GM19193 (cell line): ENCODE results near the gene FRK.

Experiments
- POLR2A ChIP-seq: IDR thresholded peaks from 4 replicates; pipeline ENCODE4 v1.6.1; 2011; ENCODE audit not compliant: insufficient read depth, insufficient read length; ENCODE audit errors: extremely low read depth

The FRK gene

DNA sequence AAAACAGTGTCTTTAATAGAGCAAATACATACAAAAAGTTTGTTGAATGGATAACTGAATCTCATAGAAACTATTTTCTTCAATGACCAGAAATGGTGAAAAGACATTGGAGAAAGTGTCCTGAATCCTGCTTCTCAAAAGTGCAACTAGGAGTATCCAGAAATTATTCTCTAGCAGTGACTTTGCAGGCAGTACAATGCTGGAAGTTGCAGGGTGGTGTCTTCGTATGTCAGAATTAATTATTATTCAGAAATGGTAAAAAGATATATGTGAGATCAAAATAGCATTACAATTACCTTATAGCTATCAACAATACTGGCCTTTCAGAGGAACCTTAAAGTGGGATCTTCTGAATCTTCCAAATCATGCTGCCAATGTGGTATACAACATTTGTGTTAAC, 10.0 kb downstream of the FRK start:
- no peak for TF ChIP-seq POLR2A

DNA sequence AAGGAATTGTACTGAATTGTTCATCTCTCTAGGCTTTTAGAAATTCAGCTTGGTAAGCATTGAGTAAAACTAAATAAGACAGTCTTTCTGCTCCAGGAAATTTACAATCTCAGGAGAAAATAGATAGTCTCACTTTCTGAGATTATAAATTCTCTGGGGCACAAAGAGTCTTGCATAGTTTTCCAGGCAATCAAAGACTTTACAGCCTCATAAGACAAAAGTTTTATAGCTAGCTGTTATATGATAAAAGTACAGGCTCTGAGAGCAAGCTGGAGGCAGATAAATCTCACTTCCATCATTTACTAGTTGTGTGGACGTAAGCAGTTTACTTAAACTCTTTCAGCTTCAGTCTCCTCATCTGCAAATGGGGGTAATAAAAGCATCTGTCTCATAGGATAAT, 11.4 kb downstream of the FRK start:
- TF ChIP-seq POLR2A = no peak

DNA sequence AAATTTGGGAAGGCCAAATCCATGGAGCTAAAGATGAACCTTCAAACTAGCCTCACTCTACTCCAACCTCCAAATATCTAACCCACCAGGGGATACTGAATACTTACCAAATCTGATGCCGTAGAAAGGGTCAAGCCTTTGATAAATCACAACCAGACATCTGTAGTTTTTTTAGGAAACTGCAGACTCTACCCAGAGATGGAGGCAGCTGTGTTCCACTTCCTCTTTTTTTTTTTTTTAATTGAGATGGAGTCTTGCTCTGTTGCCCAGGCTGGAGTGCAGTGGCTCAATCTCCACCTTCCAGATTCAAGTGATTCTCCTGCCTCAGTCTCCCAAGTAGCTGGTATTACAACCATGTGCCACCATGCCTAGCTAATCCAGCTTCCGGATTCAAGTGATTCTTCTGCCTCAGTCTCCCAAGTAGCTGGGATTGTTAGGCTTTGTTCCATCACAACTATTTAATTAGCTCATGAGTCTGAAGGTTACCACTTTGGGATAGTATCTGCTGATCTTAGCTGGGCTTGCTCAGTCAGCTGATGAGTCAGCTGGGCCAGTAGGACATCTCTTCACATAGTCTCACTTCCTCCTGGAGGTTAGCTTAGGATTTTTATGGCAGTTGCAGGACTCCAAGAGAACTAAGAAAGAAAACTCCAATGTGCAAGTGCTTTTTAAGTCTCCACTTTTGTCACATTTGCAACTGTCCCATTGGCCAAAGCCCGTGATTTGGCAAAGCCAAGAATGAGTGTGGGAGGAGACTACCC, 13.3 kb downstream of the FRK start:
- no peak for TF ChIP-seq POLR2A

DNA sequence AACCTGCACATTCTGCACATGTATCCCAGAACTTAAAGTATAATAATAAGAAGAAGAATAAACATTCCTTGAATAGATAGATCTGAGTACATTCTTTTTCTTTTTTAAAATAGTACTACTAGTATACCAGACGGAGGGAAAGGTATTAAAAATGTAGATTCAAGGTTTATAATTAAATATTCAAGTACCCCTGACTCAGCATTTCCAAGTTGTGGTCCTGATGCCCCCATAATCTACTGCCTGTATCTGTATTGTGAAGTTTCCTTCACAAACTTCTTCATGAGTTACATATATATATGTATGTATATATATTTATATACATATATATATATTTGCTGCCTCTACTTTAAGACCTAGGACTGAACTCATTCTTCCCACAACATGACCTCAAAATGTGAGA, 14.0 kb downstream of the FRK start:
- TF ChIP-seq POLR2A = no peak

DNA sequence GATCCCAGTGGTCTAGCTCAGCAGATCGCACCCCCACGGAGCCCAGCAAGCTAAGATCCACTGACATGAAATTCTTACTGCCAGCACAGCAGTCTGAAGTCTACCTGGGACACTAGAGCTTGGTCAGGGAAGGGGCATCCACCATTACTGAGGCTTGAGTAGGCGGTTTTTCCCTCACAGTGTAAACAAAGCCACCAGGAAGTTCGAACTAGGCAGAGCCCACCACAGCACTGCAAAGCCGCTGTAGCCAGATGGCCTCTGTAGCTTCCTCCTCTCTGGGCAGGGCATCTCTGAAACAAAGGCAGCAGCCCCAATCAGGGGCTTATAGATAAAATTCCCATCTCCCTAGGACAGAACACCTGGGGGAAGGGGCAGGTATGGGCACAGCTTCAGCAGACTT, 18.8 kb downstream of the FRK start:
- no peak for TF ChIP-seq POLR2A

DNA sequence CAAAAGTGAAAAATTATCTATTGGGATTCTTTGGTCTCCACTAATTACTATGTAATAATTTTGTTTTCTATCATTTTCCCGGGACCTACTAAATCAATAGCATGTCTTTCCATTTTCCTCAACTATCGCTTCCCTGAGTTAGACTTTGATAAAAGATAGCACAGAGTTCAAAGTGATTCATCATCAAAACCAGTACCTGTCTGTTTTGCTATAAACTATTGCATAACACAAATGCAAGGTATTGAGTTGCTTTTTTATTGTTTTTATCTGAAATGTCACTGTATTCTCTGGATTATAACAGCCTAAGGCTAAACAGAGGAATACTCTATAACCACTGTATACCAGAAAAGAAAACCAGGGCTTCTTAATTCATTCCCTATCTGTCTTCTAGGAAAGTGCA, 19.7 kb downstream of the FRK start:
- TF ChIP-seq POLR2A = no peak

DNA sequence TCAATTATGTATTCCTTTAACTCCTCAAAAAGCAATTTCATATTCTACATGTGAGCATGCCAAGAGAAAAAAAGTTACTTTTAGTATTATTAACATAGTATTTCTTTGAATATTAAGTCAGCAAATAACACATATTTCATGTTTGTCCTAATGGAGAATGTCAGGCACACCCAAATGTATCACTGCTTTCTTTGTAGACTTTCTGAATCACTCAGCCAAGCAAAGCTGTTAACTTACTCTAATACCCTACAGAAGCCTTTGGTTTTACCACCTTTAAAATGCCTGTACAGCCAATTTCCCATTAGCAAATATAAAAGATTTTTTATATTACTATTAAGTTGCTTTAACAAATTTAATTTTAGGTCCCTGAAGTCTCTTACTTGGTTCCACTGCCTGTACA, 23.8 kb downstream of the FRK start:
- no peak for TF ChIP-seq POLR2A

DNA sequence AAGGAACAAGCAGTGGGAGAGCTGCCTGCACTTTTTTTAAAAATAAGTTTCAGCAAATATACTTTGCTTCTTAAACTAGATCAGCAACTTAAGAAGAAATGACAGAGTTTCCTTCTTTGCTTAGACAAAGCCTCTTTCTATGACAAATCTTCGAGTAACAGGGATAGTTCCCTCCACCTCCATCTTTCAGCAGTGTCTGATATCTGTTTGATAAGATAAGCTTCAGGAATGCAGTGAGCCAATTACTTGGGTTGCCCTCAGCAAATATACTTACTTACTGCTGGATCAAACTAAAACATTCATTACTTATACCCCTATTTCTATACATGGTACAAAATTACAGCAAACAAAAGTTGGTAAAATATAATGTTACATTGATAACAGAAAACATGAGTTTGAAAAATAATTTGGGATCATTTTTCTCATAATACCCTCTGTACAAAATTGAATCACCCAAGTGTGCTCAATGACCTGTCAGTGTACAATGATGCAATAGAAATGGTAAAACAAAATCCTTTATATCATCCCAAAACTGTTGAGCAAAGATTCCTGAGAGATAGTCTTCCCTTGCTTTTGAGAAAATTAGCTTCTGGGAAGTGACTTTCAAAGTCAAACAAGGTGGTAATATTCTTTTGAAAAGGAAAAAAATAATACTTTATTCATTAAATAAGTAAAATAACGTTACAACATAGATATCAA, 24.5 kb downstream of the FRK start:
- TF ChIP-seq POLR2A = no peak

DNA sequence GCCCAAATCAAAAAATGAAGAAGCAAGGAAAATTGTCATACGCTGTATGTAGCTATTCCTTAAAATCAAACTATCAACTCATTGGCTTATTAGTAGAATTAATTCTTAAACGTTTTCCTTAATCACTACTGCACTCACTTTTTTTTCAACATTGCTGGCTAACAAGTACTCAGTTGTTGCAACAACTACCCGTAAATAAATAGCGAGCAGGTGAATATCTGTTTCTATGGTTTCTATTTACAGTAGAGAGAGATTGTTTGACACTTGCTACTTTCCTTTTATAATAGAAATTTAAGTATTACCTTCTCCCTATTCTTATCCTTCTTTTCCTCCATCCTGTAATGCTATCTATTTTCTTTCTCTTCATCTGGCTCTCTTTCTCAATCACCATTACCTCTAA, 25.1 kb downstream of the FRK start:
- no peak for TF ChIP-seq POLR2A

DNA sequence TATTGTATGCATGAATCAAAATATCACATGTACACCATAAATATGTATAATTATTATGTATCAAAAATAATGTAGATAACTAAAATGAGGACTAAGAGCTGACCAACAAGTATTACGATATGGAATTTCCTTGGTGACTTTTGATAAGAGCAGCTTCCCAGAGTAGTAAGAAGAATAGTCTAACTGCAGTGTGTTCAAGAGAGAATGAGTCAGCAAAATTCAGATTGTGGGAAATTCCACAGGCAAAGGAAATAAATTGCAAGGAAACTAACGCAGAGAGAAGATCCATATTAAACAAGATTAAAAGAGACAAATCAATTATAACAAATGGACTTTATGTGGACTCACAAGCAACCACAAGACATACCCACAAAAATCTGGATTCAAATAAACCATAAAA, 26.4 kb downstream of the FRK start:
- no peak for TF ChIP-seq POLR2A

DNA sequence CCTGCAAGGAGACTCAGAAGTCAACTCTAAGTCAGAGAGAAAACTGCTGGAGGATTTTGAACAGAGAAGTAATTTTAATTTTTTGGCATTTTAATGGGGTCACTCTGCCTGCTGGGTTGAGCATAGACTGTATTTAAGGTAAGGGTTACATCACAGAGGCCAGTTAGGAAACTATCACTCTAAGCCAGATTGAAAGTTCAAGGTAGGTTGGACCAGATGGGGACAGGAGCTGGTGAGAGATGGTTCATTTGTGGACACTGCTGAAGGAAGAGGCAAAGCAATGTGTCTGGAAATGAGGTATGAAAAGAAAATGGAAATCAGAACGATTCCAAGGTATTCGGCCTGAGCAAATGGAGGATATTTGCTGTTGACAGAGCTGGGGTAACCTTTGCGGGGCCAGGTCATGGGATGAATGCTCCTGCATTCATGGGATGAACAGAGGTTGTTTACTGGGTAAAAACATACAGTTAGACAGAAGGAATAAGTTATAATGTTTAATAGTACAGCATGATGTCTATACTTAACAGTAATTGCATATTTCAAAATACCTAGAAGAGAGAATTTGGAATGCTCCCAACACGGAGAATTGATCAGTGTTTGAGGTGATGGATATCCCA, 26.9 kb downstream of the FRK start:
- TF ChIP-seq POLR2A = no peak

DNA sequence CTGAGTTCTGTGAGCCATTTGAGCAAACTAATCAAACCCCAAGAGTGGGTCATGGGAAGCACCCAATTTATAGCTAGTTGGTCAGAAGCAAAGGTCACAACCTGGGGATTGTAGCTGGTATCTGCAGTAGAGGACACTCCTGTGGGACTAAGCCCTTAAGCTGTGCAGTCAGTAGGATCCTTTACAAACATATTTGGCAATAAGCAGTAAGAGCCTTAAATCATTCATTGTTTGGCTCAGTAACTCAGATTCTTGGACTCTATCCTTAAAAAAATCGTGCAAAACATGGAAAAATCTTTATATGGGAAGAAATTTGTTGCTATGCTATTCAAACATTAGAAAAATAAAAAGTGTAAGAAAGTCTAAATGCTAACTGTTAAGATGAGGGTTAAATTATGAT, 29.9 kb downstream of the FRK start:
- no peak for TF ChIP-seq POLR2A

DNA sequence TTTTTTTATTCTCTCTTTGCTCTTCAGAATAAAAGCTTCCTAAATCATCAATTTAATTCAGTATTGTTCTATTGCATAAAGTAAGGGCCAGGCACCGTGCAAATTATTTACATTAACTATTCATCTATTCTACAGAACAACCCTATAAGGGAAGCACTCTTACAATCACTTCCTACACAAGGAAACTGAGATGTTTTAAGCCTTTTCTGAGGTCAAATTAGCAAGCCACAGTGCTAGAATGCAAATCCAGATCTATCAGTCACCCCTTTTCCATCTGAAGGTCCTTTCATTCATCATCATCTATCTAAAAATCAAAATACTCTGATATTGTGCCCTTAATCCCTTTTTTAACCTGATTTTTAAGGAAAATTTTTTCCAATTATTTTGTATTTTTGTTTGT, 31.2 kb downstream of the FRK start:
- TF ChIP-seq POLR2A = no peak

DNA sequence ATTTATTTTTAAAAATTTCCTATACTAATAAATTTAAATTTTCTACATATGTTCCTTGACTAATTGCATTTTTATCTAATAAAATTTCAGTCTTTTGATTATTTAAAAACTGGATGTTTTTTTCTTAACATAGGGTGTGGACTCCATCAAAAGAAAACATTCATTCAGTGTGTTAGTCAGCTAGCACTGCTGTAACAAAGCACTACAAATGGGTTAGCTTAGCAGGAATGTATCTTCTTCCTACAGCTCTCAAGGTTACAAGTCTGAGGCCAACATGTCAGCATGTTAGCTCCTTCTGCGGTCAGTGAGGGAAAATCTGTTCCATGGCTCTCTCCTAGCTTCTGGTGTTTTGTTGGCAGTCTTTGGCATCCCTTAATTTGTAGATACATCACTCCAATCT, 32.5 kb downstream of the FRK start:
- TF ChIP-seq POLR2A = no peak

DNA sequence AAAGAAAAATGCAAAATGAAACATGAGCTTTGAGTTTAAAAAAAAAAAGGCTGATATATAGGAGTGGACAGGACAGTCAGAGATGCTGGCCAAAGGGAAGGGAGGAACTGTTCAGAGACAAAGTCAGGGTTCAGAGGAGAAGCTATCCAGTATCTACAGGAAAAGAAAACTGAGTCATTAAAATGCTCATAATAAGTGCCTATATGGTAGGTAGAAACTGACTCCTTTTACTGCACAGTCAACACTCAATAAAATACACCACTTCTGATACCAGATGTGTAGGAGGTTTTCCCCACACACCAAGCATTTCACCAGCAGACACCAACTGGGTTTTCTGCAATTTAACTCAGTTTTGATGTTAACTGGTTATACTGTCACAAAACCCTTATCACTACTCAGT, 32.9 kb downstream of the FRK start:
- TF ChIP-seq POLR2A = no peak

DNA sequence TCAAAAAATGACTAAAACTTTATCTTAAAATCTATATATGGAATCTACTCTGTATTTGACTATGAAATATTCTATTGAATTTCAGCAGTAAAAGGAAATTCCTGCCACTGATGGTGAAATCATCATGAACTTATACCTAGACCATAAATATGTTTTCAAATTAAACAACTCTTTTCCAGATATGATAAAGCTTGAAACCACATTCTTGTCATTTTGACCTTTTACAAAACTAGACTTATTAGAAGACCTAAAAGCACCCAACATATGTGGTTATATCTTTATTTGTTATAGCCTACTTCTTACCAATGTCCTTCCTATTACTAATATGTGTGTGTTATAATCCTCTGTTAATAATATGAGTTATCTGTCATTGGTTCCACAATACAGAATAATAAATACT, 35.3 kb downstream of the FRK start:
- TF ChIP-seq POLR2A = no peak
